Measurements from ENCODE around the gene PI4KB.

Gene PI4KB

GRCh38 chr1:151347523-151348246 is 20.5 kb upstream of the PI4KB start:
- DNase-seq: no peak
- intact Hi-C loops (cut with DNase I): loop anchor here (10.0 kb wide), 2 partner anchors 47 to 153 kb away; partner anchors contain the start of genes PIP5K1A, PSMB4 and VPS72

GRCh38 chr1:151346769-151347522 is 19.7 kb upstream of the PI4KB start, which contains the start of gene RFX5:
Gene RFX5, minus strand, starts transcription at chr1:151347252. Its CDS starts 932 bp downstream, at chr1:151346320.
- intact Hi-C loops (cut with DNase I): loop anchor here (10.0 kb wide), 2 partner anchors 48 to 152 kb away; partner anchors contain the start of genes PIP5K1A, PSMB4 and VPS72
- DNase-seq: peak; percentile 85 to 98 (median 94)

GRCh38 chr1:151346082-151346768 is 19.0 kb upstream of the PI4KB start:
- intact Hi-C loops (cut with DNase I): loop anchor here (10.0 kb wide), 2 partner anchors 49 to 151 kb away; partner anchors contain the start of genes PIP5K1A, PSMB4 and VPS72
- DNase-seq: no peak

GRCh38 chr1:151344291-151344690 is 17.1 kb upstream of the PI4KB start:
- intact Hi-C loops (cut with DNase I): loop anchor here (10.0 kb wide), 2 partner anchors 51 to 149 kb away; partner anchors contain the start of genes PIP5K1A, PSMB4 and VPS72
- DNase-seq: no peak

GRCh38 chr1:151343587-151343986 is 16.4 kb upstream of the PI4KB start:
- DNase-seq: no peak
- intact Hi-C loops (cut with DNase I): loop anchor here (2.0 to 10.0 kb wide), 3 partner anchors 43 to 149 kb away; partner anchors contain the start of genes PIP5K1A, PSMB4 and VPS72

GRCh38 chr1:151342569-151342968 is 15.4 kb upstream of the PI4KB start:
- DNase-seq: no peak
- intact Hi-C loops (cut with DNase I): loop anchor here (2.0 to 10.0 kb wide), 3 partner anchors 42 to 148 kb away; partner anchors contain the start of genes PIP5K1A, PSMB4 and VPS72

GRCh38 chr1:151342021-151342420 is 14.8 kb upstream of the PI4KB start:
- intact Hi-C loops (cut with DNase I): loop anchor here (2.0 to 10.0 kb wide), 3 partner anchors 41 to 147 kb away; partner anchors contain the start of genes PIP5K1A, PSMB4 and VPS72
- DNase-seq: no peak

GRCh38 chr1:151340870-151341754 is 13.9 kb upstream of the PI4KB start:
- peak in 41 of 42 donors; percentile 6 to 87 (median 60) for DNase-seq
- intact Hi-C loops (cut with DNase I): loop anchor here (10.0 kb wide), 2 partner anchors 54 to 146 kb away; partner anchors contain the start of genes PIP5K1A, PSMB4 and VPS72

GRCh38 chr1:151336556-151336955 is 9.3 kb upstream of the PI4KB start:
- peak in 3 of 42 donors; percentile 29 to 44 (median 30) for DNase-seq
- intact Hi-C loops (cut with DNase I): no loop called here

- intact Hi-C loops (cut with DNase I): no loop called here
- DNase-seq: no peak
Observed at GRCh38 chr1:151334822-151335221, 7.6 kb upstream of the PI4KB start.

GRCh38 chr1:151327903-151328674 is 873 bp upstream of the PI4KB start:
- peak in 31 of 42 donors; percentile 4 to 62 (median 24) for DNase-seq
- intact Hi-C loops (cut with DNase I): no loop called here

GRCh38 chr1:151326619-151327222 is 495 bp downstream of the PI4KB start:
- peak; percentile 25 to 80 (median 60) for DNase-seq
- intact Hi-C loops (cut with DNase I): no loop called here

GRCh38 chr1:151325646-151326429 is 1.4 kb downstream of the PI4KB start:
- DNase-seq: no peak
- intact Hi-C loops (cut with DNase I): no loop called here

GRCh38 chr1:151325231-151325630 is 2.0 kb downstream of the PI4KB start:
- intact Hi-C loops (cut with DNase I): no loop called here
- no peak for DNase-seq

- DNase-seq: no peak
- intact Hi-C loops (cut with DNase I): no loop called here
Observed at GRCh38 chr1:151324390-151324930, 2.8 kb downstream of the PI4KB start.

GRCh38 chr1:151318975-151319374 is 8.2 kb downstream of the PI4KB start:
- no peak for DNase-seq
- intact Hi-C loops (cut with DNase I): no loop called here
